Spleen (tissue), 11 donors: ENCODE data around the gene IL1RN. TPM values are rescaled to one million over a fixed set of nuclear protein-coding genes. Genes with fewer than 3 reads are reported as not detected.
A peak's percentile ranks its signal among the peaks of the same experiment; 100 is the strongest.

Source experiments
- DNase-seq: peaks from one replicate; pipeline ENCODE4 v3.0.0-alpha.2; 2020
- H3K27ac ChIP-seq, 8 donors: fragments of 200-600 bp; sonication (generic) in 7 of 8; 1 replicate in 4 of 8; 2 replicates in 4 of 8; pipeline versions ENCODE4 v1.5.0 to v1.8.0; 2016 to 2021; ENCODE audit warnings: inconsistent platforms in 4 of 8, mild to moderate bottlenecking in 4 of 8, moderate library complexity in 1 of 8
- H3K27me3 ChIP-seq, 7 donors: fragments of 200-600 bp; sonication (generic) in 6 of 7; replicated peaks in 1 of 7; 1 replicate in 4 of 7; 2 replicates in 3 of 7; pipeline versions ENCODE4 v1.5.0 to v1.8.0; 2016 to 2021; ENCODE audit warnings: inconsistent platforms in 3 of 7, mild to moderate bottlenecking in 1 of 7
- H3K36me3 ChIP-seq, 6 donors: fragments of 200-600 bp; sonication (generic) in 5 of 6; 1 replicate in 4 of 6; 2 replicates in 2 of 6; pipeline versions ENCODE4 v1.5.0 to v1.8.0; 2016 to 2021; ENCODE audit warnings: inconsistent platforms in 2 of 6
- H3K4me1 ChIP-seq, 6 donors: fragments of 200-600 bp; sonication (generic) in 5 of 6; 1 replicate in 3 of 6; 2 replicates in 3 of 6; pipeline versions ENCODE4 v1.5.0 to v1.8.0; 2016 to 2021; ENCODE audit warnings: inconsistent platforms in 3 of 6
- H3K4me3 ChIP-seq, 8 donors: fragments of 200-600 bp; sonication (generic) in 7 of 8; 1 replicate in 4 of 8; 2 replicates in 4 of 8; pipeline versions ENCODE4 v1.5.0 to v1.8.0; 2016 to 2021; ENCODE audit warnings: inconsistent platforms in 4 of 8, mild to moderate bottlenecking in 4 of 8, moderate library complexity in 2 of 8
- H3K9me3 ChIP-seq, 8 donors: fragments of 200-600 bp; sonication (generic) in 7 of 8; 1 replicate in 4 of 8; 2 replicates in 4 of 8; pipeline versions ENCODE4 v1.5.0 to v1.8.0; 2016 to 2021; ENCODE audit warnings: inconsistent platforms in 4 of 8
- POLR2A ChIP-seq, 3 donors: fragments of 450-650 bp; IDR thresholded peaks; one replicate each; pipeline ENCODE4 v1.5.1; 2017; ENCODE audit warnings: antibody characterized with exemption in 3 of 3, mild to moderate bottlenecking in 1 of 3
- POLR2AphosphoS5 ChIP-seq, 3 donors: sonication (generic); formaldehyde crosslinking; IDR thresholded peaks; one replicate each; pipeline ENCODE4 v1.5.1; 2017; ENCODE audit warnings: antibody characterized with exemption in 3 of 3
- WGBS, 5 donors: extraction: QIAGEN DNeasy Blood & Tissue Kit in 3 of 5; methylation state at CpG; one replicate each; pipeline versions ENCODE4 v1.1.5 to v1.1.7; 2013 to 2018; 5-methylcytosine and 5-hydroxymethylcytosine counted together
- intact Hi-C: fragments of 100-400 bp; cut with DNase I; formaldehyde crosslinking; loops from one replicate; pipeline ENCODE4 v1.15.0; 2023; ENCODE audit warnings: low total_unique reads
- polyA plus RNA-seq, 3 donors: library from polyadenylated mRNA; stranded (reverse); fragments of 200-250 nt; gene quantifications; one replicate each; pipeline ENCODE4 v1.2.1, GENCODE V29; 2013
- total RNA-seq, 7 donors: library from RNA; depleted of rRNA in 3 of 7; stranded (reverse); fragments of >200 nt in 3 of 7; fragmentation: NEBNext Ultra II Directional in 4 of 7; extraction: Animal tissue kit (Norgen Biotek cat#: 25700) in 4 of 7; gene quantifications; one replicate each; pipeline versions ENCODE4 v1.1.0 to v1.2.1, GENCODE V29; 2016 to 2021
- TF ChIP-seq, protein P1 (sequence below), 11 experiments: fragments of 200-600 bp in 7 of 11; fragments of 450-650 bp in 4 of 11; sonication (generic) in 4 of 11; IDR thresholded peaks in 8 of 11; conservative IDR thresholded peaks in 3 of 11; 1 replicate in 7 of 11; 2 replicates in 4 of 11; pipeline versions ENCODE4 v1.4.0 to v1.8.0; 2016 to 2021; ENCODE audit warnings: antibody characterized with exemption in 11 of 11, inconsistent platforms in 4 of 11, mild to moderate bottlenecking in 1 of 11
- donor health status: healthy with polysubstance abuse.
- donor health status: DM: no; HTN: no; CAD: no; lungs with moderate emphysema.
- donor health status: DM: no; HTN: no; CAD: no.
- donor health status: Bipolar disorder and iron deficiency.
- donor health status: healthy.
- donor health status: DM: no; HTN: no; CAD: no.
- donor health status: DM: yes; HTN: yes; CAD: no.

The IL1RN gene
- total and polyA plus RNA-seq, 10 donors = 1.9 to 53.9 (median 12.0) TPM

DNA sequence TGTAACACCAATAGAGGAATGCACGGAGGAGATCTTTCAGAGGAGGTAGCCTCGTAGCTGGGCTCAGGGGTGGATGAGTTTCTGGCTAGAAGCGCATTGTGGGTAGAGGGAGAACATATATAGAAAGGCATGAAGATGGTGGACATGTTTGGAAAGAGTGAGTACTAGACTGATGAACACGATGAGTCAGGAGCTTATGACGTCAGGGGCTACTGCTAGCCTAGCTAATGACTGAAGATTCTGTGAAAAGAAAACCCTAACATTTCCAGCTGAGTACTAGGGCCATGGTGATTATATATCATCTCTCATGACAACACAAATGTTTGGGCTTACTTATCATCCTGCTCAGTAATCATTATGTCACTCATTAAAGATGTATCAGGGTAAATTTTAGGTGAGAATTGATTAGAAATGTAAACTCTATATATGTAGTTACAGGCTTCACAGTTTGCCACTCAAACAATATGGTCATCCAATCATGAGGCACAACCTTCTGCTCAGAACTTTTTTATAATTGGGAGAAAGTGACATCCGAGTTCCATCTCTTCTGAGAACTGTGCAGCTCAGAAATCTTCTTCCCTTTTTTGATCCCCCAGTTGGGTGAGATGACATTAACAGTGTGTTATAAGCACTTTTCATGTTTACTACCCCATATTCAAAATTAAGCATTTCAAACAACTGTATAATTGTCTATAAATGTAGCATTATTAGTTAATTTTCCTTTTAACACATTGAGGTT, 22.2 kb upstream of the IL1RN start:
- DNase-seq = no peak
- H3K27ac ChIP-seq = no peak overlapping the region
- no peaks in the 10 kb centered on the region for H3K36me3 ChIP-seq
- H3K4me3 ChIP-seq = no peak overlapping the region
- TF ChIP-seq POLR2AphosphoS5 (IDR thresholded peaks at IDR 0.05) (no peak), POLR2A (IDR thresholded peaks at IDR 0.05) (no peak)
- TF ChIP-seq, protein P1, sequence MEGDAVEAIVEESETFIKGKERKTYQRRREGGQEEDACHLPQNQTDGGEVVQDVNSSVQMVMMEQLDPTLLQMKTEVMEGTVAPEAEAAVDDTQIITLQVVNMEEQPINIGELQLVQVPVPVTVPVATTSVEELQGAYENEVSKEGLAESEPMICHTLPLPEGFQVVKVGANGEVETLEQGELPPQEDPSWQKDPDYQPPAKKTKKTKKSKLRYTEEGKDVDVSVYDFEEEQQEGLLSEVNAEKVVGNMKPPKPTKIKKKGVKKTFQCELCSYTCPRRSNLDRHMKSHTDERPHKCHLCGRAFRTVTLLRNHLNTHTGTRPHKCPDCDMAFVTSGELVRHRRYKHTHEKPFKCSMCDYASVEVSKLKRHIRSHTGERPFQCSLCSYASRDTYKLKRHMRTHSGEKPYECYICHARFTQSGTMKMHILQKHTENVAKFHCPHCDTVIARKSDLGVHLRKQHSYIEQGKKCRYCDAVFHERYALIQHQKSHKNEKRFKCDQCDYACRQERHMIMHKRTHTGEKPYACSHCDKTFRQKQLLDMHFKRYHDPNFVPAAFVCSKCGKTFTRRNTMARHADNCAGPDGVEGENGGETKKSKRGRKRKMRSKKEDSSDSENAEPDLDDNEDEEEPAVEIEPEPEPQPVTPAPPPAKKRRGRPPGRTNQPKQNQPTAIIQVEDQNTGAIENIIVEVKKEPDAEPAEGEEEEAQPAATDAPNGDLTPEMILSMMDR (IDR thresholded peaks at IDR 0.05 in 8 of 11, conservative IDR thresholded peaks at IDR 0.05 in 3 of 11) = no peak
- H3K9me3 ChIP-seq = peaks cover 0 to 15% (median 0%) of the 10 kb centered on the region in 8 donors
- peaks cover 0 to 4% (median 0%) of the 10 kb centered on the region in 7 donors for H3K27me3 ChIP-seq
- 72 to 86% (median 80%) methylated on average over 6 of the region's 6 CpGs for WGBS, 5 donors
- intact Hi-C loops = no loop called here
- no peaks in the 10 kb centered on the region for H3K4me1 ChIP-seq

DNA sequence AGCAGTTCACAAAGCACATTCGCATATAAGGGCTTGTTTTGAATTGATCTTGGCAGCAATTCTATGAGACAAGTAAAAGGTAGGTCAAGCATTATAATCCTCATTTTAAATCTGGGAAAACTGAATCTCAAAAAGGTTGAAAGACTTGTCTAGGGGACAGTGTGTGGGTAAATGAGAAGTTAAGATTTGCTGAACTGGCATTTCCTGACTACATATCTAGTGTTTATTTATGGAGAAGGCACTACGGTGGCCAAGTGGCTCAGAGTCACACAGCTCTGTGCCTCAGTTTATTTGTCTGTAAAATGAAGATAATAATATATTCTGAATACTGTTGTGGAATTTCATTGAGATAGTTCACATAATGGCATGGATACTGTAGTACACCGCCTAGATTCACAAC, 16.3 kb upstream of the IL1RN start:
- H3K4me1 ChIP-seq = peaks cover 0 to 40% (median 12%) of the 10 kb centered on the region in 6 donors
- H3K36me3 ChIP-seq = no peaks in the 10 kb centered on the region
- peak overlapping the region in 3 of 8 donors; percentile 9 to 76 (median 66) for H3K27ac ChIP-seq
- 72 to 78% (median 75%) methylated on average over 3 of the region's 3 CpGs for WGBS, 5 donors
- H3K9me3 ChIP-seq = no peaks in the 10 kb centered on the region
- peaks cover 0 to 4% (median 0%) of the 10 kb centered on the region in 7 donors for H3K27me3 ChIP-seq
- TF ChIP-seq POLR2AphosphoS5 (IDR thresholded peaks at IDR 0.05) (no peak), POLR2A (IDR thresholded peaks at IDR 0.05) (no peak)
- TF ChIP-seq, protein P1 (IDR thresholded peaks at IDR 0.05 in 8 of 11, conservative IDR thresholded peaks at IDR 0.05 in 3 of 11) = no peak
- no peak overlapping the region for H3K4me3 ChIP-seq
- no peak for DNase-seq
- intact Hi-C loops = no loop called here

DNA sequence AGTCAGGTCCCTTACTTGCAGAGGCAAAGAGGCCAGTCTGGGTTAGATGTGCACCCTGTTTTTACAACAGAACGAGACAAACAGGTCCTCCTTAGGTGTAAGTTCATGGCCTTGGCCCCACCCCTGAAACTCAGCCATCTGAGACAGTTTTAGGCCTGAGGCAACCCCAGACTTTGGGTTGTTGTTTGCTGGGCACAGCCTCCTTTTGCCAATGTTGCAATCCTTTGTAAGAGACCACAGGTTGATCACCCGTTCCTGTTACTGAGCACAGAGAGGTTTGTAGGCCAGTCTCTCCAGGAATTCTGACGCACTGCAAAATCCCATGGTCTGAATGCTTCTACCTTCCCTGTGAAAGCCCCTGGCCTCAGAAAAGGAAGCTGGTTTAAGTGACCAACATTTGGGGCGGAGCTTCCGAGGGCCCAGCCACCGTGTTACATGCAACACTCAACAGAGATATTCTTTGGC, 15.5 kb upstream of the IL1RN start:
- intact Hi-C loops = no loop called here
- Histone ChIP-seq H3K27ac (peak overlapping the region in 4 of 8 donors; percentile 9 to 76 (median 46)), H3K4me3 (peak overlapping the region in 1 of 8 donors; percentile 16), H3K36me3 (no peaks in the 10 kb centered on the region), H3K27me3 (peaks cover 0 to 4% (median 0%) of the 10 kb centered on the region in 7 donors), H3K9me3 (no peaks in the 10 kb centered on the region), H3K4me1 (peaks cover 6 to 47% (median 20%) of the 10 kb centered on the region in 6 donors)
- TF ChIP-seq, protein P1 (IDR thresholded peaks at IDR 0.05 in 8 of 11, conservative IDR thresholded peaks at IDR 0.05 in 3 of 11) = no peak
- no peak for TF ChIP-seq POLR2A (IDR thresholded peaks at IDR 0.05)
- peak in 1 of 3 donors; percentile 25 for TF ChIP-seq POLR2AphosphoS5 (IDR thresholded peaks at IDR 0.05)
- no peak for DNase-seq
- 38 to 64% (median 45%) methylated on average over 6 of the region's 6 CpGs for WGBS, 5 donors

DNA sequence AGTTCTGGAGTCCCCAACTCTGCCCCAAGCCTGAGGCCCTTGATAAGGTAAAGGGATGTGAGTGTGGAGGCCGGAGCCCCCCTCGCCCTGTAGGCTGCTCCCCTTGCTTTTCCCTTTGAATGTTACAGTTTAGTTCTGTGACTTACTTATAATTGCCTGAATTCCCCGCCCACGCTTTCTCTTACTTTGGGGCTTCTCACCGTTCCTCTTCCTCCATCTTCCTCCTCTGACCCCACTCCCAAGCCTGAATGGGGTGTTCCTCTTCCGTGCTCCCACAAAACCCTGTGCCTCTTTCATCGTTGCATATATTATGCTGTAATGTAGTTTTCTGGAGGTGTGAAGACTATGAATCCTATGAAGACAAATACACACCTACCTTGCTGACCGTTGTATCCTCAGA, 15.0 kb upstream of the IL1RN start:
- intact Hi-C loops = no loop called here
- Histone ChIP-seq H3K27me3 (peaks cover 0 to 2% (median 0%) of the 10 kb centered on the region in 7 donors), H3K4me3 (peak overlapping the region in 1 of 8 donors; percentile 16), H3K4me1 (peaks cover 7 to 51% (median 20%) of the 10 kb centered on the region in 6 donors), H3K27ac (peak overlapping the region in 5 of 8 donors; percentile 9 to 76 (median 26)), H3K36me3 (no peaks in the 10 kb centered on the region), H3K9me3 (no peaks in the 10 kb centered on the region)
- TF ChIP-seq, protein P1 (IDR thresholded peaks at IDR 0.05 in 8 of 11, conservative IDR thresholded peaks at IDR 0.05 in 3 of 11) = no peak
- TF ChIP-seq POLR2A (IDR thresholded peaks at IDR 0.05) (no peak), POLR2AphosphoS5 (IDR thresholded peaks at IDR 0.05) (no peak)
- WGBS, 5 donors = 66 to 80% (median 77%) methylated on average over 8 of the region's 8 CpGs
- DNase-seq = no peak
